CD1c-positive myeloid dendritic cell (primary cell): Measurements from ENCODE around the gene LRP8.

Experiments
- DNase-seq: peaks from one replicate; pipeline ENCODE4 v3.0.0-alpha.2; 2016; ENCODE audit errors: extremely low spot score

LRP8 gene

DNA sequence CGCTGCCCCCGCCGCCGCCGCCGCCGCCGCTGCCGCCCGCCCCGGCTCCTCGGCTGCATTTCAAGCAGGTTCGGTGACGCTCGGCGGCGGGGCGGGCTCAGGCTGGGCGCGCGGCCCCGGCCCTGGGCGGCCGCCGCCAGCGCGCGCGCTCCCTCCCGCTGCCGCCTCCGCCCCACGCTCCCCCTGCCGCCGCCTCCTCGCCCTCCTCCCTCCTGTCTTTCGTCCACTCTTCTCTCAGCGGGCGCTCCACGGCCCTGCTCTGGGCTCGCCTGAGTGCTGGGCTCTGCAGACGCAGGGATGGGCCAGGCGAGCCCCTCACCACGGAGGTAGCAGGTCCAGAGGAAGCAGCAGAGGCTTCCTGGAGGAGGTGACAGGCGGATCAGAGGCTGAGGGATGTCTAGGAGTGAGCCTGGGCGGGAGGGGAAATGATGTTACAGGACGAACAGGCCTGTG lies at the start of gene LRP8:
TSS of gene LRP8 (minus strand) at position 62 of the 453 bp plus-strand sequence. CDS start 158 bp downstream, outside the sequence.
- peak; percentile 82 for DNase-seq

DNA sequence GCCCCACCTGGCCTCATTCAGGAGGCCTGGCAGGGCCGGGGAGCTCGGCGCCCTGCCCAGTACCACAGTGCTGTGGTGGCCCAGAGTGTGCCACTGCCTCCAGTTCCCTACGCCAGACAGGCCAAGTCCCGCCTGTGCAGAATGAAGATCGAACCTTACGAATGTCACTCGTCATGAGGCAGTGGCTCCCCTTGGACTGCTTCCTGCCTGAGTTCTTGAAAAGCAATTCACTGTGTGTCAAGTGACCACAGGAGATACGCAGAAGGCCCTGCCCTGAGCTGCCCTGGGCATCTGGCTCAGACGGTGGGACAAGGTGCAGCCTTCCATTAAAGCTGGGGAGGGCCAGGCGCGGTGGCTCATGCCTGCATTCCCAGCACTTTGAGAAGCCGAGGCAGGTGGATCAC lies 49.6 kb upstream of the LRP8 start:
- DNase-seq: no peak

DNA sequence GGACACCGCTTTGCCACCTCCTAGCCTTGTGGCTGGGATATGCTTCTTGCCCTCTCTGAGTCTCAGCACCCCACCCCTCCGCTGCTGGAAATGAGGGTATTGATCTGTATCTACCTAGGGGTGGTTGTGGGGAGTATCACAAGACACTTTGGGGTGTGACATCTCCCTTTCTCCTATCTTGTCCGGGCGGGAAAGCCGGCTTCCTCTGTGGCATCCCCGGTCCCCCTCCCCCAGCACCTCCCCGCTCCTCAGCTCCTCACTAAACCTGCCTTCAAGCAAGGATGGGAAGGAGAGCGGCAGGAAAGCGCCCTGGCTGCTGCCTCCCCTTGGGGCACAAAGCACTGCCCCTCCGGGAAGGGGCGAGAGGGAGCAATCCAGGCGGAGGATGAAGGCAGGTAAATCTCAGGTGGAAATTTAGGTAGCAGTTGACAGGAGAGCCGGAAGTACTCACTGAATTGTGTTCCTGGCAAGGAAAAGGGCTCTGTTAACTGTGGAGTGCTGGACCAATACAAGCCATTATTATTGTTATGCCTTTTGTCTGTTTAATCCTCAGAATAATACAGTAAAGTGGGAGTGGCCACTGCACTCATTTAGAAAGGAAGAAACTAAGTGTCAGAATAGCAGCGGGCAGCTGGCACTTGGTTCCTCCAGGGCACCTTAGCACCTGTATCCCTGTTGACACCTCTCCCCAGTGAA lies 49.0 kb upstream of the LRP8 start:
- DNase-seq: no peak

GRCh38 chr1:53376041-53376461 lies 48.2 kb upstream of the LRP8 start:
- DNase-seq: no peak

DNA sequence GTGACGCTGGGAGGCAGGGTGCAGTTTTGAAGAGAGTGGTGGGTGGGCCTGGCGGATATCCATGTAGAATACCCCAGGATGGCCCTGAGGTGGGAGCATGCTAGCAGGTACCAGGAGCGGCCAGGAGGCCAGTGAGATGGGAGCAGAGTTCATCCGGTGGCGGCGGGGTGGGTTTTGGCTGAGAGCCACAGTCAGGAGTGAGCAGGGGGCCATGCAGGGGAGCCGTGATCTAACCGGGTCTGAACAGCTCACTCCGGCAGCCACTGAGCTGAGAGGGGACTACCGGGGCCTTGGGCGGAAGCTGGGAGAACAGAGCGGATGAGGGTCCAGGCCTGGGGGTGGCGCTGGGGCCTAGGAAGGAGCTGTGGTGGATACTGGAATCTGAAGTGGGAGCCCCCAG lies 47.6 kb upstream of the LRP8 start:
- no peak for DNase-seq

DNA sequence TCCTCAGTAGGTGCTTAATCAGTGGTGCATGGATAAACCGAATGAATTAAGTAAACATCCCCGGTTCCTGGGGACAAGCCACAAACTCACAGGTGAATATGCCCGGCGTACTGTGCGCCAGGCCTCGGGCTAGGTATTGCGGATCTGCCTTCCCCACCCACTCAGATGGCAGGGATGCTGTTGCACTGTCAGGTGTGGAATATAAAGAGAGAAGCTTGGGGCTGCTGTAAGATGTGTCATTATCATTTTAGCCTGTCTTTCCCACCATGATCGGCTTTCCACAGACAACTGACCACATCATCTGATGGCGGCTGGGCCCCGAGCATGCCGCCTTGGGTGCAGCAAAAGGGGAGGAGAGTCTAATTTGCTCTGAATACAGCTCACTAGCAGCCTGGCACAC lies 45.4 kb upstream of the LRP8 start:
- DNase-seq: no peak

GRCh38 chr1:53372501-53372951 lies 44.7 kb upstream of the LRP8 start:
- no peak for DNase-seq

DNA sequence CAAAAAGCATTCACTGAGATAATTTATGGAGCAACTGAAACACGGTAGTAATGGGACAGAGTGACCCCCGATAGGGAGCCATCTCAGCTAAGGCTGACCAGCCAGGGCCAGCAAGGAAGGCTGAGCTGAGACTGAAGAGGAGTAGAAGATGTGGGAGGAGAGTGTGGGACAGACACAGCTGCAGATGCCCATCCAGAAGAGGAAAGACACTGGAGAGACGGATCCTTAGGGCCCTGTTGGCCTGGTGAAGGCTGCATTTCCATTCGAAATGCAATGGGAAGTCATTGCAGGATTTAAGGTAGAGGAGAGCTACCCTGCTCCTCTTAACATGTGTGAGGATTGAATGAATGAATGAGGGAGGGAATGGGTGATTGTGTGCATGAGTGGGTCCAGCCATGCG lies 44.0 kb upstream of the LRP8 start:
- no peak for DNase-seq

DNA sequence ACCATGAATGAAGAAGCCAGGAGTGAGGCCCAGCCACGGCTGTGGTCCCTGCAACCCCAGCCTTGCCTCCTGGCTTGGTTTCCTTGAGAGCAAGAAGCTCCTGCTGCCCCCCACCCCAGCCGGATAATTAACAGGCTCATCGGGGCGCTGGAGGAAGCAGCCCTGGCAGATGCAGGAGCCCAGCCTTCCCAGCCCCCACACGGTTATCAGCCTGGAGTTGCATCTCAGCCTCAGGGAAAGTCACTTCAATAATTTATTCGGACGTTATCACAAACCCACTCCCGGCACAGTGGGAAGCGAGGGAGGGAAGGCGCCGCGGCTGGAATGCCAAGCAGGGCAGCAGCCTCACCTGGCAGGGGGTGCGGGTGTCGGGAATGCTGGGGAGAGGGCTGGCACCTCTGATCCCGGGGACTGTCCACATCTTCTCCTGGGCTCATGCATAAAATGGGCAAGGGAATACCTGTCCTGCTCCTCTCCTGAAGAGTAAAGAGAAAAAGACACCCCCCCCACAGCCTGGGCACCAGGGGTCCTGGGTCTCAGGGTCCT lies 43.3 kb upstream of the LRP8 start:
- DNase-seq: no peak

DNA sequence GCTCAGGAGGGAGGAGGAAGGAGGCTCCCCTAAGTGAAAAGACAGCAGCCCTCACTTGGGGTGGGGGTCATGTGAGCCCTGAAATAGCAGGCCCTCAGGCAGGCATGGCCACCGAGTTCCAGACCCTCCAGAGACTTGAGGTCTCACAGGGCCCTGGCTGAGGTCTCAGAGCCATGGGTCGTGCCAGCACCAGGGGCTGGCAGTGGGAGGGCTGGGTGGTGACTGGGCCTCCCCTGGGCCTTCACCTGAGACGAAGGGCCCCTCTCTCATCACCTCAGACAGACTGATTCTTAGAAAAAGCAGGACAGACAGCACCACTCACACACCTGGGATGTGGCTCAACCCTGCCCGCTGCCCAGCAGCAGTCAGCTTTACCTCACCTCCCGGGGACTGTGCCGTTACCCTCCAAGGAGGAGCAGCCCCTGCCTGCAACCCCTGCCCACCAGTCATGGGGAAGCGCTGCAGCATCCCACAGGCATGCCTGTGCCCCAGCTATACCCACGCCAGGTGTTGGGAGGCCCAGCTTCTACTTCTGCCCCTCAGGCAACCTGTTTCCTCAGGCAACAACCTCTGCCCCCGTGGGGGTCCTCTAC lies 42.6 kb upstream of the LRP8 start:
- DNase-seq: no peak

- no peak for DNase-seq
Observed at GRCh38 chr1:53369761-53370160, 41.9 kb upstream of the LRP8 start.

- DNase-seq: no peak
Observed at GRCh38 chr1:53369034-53369750, 41.3 kb upstream of the LRP8 start.

GRCh38 chr1:53368314-53369033 lies 40.6 kb upstream of the LRP8 start:
- no peak for DNase-seq

DNA sequence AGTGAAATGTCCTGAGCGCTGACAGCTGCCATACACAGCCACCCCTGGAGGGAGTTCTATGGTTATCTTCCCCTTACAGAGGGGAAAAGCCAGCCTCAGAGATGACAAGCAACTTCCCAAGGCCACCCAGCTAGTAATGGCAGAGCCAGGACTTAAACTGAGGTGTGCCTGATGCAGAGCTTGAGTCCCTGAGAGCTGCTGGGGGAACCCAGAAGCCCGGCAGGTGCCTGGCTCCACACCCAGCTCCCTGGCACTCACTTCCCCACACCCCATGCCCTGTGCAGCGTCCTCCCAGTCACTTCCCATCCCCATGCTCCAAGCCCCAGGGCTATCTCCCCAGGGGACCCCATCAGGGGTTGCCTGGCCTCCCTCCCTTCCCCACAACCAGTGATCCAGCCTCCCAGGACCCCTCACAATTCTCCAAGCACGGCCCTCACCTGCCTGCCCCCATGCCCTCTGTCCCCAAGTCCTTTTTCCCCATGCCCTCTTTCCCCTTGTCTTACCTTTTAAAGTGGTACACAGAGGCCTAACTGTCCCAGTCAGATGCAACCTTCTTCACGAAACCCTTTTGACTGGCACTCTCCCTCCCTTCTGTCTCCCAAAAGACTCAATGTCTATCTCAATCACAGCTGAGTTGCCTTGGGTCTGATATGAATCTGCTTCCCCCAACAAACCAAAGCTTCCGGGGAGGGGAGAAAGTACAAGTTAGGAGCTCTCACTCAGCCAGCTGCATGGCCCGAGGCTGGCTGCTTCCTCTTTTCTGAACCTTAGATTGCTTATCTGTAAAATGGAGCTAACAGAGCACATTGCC lies 39.8 kb upstream of the LRP8 start:
- peak; percentile 50 for DNase-seq

DNA sequence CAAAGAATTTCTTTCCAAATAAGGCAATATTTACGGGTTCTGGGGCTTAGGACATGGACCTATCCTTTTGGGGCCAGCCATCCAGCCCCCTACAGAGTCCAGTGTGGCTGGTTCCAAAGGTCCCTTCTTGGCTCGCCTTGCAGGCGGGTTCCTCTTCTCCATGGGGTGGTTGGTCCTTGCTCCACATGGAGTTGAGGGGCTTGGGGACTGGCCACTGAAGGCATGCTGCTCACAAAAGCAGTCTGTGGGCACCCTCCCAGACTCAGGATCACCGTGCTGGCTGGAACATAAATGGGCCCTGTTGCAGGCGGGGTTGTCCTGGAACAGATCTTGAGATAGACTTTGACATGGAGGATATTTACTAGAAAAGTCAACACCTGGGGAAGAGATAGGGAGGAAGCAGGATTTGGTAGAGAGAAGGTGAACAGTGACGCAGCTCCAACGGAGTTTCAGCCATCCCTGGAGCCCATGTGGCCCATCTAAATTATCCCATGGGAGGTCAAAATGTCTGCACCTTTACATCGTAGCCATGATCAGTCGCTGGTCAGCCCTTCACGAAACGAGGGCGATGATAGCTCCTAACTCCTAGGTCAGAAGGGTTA lies 39.1 kb upstream of the LRP8 start:
- DNase-seq: no peak

DNA sequence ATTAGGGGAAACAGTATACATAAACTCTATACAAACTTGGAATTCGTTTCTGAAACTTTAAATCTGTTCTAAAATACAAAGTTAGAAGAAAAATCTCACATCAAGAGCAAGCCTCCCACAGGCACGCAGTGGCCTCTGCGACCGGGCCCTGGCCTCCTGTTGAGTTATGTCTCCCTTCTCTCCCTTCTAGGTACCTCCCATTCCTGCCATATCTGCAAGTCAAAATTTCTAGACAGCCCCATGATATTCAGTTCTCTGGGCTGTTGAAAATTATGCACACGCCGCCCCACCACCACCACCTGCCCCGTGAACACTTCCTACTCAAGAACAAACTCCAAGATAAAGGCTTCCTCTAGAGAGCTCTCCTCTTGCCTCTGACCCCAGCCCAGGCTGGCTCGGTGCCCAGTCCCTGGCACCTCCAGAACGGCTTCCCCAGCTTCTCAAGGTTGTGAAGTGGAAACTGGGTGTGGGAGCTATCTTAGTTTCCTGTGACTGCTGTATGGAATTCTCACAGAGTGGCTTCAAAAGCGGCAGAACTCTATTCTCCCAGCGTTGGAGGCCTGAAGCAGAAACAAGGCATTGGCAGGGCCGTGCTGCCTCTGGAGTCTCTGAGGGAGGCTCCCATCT lies 37.7 kb upstream of the LRP8 start:
- peak; percentile 16 for DNase-seq

- DNase-seq: no peak
Observed at GRCh38 chr1:53362851-53363642, 35.2 kb upstream of the LRP8 start.

GRCh38 chr1:53362270-53362669 lies 34.4 kb upstream of the LRP8 start:
- no peak for DNase-seq

DNA sequence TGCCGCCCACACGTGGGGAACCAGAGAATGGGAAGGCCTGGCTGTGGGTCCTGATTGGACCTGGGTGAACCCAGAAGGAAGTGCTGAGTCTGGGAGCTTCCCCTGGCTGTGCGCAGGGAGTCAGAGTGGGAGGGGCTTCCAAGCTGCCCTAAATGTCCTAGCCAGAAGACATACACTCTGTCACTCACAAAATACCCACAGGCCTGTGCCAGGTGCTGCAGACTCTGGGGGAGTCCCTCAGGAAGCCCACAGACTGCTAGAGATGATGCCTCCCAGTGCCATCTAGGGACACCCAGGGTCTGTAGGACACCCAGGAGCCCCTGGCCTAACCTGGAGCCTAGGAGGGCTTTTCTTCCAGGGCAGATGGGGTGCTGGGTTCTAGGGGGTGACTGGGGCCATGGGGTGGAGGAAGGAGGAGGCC lies 33.7 kb upstream of the LRP8 start:
- DNase-seq: peak; percentile 72
